SK-N-MC (cell line): Measurements from ENCODE around the gene PTDSS2.

ENCODE experiments used
- EZH2 ChIP-seq: fragments of 200-600 bp; sonication (generic); IDR thresholded peaks from one replicate; pipeline ENCODE4 v1.6.1; 2017; ENCODE audit warnings: antibody characterized with exemption
- POLR2AphosphoS5 ChIP-seq: IDR thresholded peaks from 2 replicates; pipeline ENCODE4 v1.6.1; 2012; ENCODE audit warnings: mild to moderate bottlenecking, low read depth, low read length, borderline replicate concordance

DNA sequence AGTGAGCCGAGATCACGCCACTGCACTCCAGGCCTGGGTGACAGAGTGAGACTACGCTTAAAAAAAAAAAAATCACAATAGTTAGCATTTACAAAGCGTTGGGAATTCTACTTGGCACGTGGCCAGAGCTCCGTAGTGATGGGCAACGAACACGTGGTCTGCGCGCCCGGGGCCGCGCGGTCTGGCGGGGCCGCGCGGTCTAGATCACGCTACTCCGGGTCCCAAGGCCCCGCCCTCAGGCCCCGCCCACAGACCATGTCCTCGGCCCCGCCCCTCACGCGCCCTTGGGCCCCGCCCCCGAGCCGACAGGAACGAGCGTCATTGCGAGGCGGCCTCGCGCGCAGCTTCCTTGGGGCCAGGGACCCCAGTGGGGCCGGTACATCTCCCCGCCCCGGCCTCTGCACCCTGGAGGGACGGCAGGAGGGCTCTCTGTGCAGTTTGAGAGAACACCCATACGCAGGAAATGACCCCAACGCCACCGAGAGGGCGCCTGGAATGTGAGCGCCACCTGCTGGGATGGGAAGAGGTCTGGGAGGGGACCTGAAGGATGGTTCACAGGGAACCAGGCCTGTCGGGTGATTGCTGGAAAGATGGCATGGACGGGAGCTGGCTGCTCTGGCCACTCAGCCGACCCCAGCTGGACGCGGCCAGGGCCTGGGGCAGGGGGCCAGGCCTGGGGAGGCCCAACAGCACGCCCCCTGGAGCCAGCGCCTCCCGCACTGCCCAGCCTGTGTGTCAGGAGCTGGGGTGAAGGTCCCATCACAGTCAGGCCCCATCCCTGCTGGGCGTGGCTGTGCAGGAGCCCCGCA is 2.0 kb upstream of the PTDSS2 start:
- peak; percentile 92 for TF ChIP-seq POLR2AphosphoS5
- no peak for TF ChIP-seq EZH2
